OCI-LY3 (cell line): ENCODE results near the gene TOM1L2.

Experiments used
- EZH2phosphoT487 ChIP-seq: fragments of 200-600 bp; shearing (Covaris generic); IDR thresholded peaks from 2 replicates; pipeline ENCODE4 v1.6.1; 2018; ENCODE audit warnings: antibody characterized with exemption, mixed run types, low read depth
- TF ChIP-seq, protein P1 (sequence below): fragments of 200-600, 300-600 bp; sonication (generic); IDR thresholded peaks from 2 replicates; pipeline ENCODE4 v1.5.1; 2014; ENCODE audit warnings: antibody characterized with exemption, low read length, low read depth

DNA sequence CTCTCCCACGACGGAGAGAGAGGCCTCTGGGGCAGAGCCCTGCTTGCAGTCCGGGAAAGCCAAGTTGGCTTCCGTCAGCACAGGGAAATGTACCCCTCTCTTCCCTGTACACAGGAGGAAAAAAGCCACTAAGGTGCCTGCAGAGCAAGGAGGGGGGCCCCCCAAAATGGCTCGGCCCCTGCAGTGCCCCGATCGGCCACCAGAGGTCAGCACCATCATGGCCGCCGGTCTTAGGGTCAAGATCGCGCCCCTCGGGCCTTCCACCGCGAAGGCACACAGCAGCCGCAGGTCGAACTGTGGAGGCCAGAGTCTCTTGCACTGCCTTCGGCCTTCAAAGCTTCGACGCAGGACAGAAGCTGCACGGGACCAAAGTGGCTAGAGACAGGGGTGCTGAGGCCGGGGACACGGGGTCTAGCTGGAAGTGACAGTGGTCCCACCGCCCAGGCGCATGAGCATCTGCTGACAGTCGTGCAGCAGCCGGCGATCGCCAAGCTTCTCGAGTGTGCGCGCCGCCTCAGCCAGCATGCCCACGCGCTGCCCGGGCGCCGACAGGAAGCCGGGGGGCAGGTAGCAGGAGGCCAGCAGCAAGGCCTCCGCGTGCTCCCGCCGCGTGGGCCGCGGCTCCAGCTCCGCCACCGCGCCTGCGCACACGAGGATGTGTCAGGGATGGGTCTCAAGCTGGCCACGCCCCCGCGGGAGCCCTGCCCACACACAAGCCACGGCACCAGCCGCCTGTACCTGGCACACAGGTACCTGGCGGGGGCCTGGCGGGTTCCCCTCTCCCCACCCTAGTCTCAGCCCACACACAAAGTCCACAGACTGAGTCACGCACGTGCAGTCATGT, 159.8 kb downstream of the TOM1L2 start:
- TF ChIP-seq, protein P1, sequence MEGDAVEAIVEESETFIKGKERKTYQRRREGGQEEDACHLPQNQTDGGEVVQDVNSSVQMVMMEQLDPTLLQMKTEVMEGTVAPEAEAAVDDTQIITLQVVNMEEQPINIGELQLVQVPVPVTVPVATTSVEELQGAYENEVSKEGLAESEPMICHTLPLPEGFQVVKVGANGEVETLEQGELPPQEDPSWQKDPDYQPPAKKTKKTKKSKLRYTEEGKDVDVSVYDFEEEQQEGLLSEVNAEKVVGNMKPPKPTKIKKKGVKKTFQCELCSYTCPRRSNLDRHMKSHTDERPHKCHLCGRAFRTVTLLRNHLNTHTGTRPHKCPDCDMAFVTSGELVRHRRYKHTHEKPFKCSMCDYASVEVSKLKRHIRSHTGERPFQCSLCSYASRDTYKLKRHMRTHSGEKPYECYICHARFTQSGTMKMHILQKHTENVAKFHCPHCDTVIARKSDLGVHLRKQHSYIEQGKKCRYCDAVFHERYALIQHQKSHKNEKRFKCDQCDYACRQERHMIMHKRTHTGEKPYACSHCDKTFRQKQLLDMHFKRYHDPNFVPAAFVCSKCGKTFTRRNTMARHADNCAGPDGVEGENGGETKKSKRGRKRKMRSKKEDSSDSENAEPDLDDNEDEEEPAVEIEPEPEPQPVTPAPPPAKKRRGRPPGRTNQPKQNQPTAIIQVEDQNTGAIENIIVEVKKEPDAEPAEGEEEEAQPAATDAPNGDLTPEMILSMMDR, result peak; percentile 54
- TF ChIP-seq EZH2phosphoT487, result no peak
